ENCODE results near the gene TEX36.
"Not testable (repeated sequence)": the region's sequence is repeated elsewhere in the genome, so short reads cannot be mapped to it uniquely, and the experiment has no call there.

Gene TEX36

DNA sequence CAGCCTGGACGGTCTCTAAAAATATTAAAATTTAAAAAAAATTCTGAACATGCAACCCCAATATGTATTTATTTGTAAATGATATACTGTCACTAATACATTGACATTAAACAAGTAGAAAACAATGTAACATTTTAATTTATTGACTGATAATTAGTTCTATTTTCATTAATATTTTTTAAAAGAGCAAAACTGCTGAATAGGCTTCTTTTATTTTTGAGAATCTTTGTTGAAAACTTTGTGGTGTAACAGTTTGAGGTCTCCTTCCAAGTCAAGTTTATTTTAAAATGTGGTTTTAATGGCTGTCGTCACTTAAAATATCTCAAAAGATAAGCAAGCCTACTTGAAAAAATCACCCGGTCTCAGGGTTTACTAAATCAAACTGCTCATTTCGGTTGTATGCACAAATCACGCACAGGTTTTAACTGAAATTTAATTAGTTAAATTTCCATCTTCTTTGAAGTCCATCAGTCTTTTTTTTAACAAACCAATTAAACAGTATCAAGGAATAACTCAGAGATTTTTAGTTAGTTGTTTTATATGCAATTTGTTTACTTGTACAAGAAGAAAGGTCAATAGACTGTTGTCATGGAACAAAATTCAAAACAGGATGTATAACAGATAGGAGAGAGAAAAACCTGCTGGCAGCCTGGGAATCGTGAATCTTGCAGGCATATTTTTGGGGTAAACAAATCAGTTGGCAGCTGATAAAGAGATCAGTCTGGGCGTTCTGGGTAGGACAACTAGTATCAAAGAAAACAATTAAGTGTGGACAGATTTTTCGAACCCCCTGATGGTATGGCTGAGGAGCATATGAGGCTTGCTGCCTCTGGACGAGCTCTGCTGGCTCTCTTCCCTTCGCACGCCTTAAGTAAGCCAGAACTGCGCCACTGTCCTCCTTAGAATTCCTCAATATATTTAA lies 26.9 kb upstream of the TEX36 start:
- H3K27ac ChIP-seq (ENCODE audit: low read depth in 2 of 2, low read length in 2 of 2): no peak overlapping the region

DNA sequence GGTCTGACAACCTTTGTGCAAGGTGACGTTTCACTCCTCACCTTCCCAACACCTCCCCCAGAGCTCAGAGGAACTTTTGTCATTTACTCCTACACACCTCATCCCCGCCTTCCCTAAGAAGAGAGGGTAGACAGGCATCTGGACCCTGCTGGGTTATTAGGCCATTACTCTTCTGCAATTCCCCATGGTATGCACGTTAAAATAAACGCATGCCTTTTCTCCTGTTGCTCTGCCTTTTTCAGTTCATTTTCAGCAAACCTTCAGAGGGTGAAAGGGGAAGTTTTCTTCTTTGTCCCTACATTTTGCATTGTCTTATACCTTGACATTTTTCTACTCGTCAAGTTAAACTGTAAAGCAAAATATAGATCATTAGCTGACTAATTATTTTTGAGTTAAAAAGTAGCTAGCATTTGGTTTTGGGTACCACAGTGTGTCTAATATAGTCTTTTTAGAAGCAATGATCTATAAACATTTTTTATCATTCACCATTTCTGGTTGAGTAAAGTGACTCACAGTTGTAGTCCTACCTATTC lies 26.1 kb upstream of the TEX36 start:
- H3K27ac ChIP-seq (ENCODE audit: low read depth in 2 of 2, low read length in 2 of 2): no peak overlapping the region

More for the DNA sequence above, 26.9 kb upstream of the TEX36 start:
- H3K4me1 ChIP-seq (ENCODE audit: control insufficient read depth in 2 of 2, insufficient read depth in 2 of 2, low read length in 2 of 2): peaks cover 3% of the 10 kb centered on the region in 2 donors
- no peaks in the 10 kb centered on the region for H3K27me3 ChIP-seq (ENCODE audit: control insufficient read depth in 2 of 2, insufficient read depth in 2 of 2, low read length in 2 of 2)
- no peak overlapping the region for H3K9ac ChIP-seq (ENCODE audit: low read depth in 1 of 2, low read length in 2 of 2)
- no peaks in the 10 kb centered on the region for H3K9me3 ChIP-seq (ENCODE audit: control insufficient read depth in 2 of 2, low read length in 2 of 2)
- no peaks in the 10 kb centered on the region for H3K36me3 ChIP-seq (ENCODE audit: control insufficient read depth in 2 of 2, insufficient read depth in 2 of 2, low read length in 2 of 2)
- H3K4me3 ChIP-seq (ENCODE audit: low read length in 2 of 2): no peak overlapping the region

DNA sequence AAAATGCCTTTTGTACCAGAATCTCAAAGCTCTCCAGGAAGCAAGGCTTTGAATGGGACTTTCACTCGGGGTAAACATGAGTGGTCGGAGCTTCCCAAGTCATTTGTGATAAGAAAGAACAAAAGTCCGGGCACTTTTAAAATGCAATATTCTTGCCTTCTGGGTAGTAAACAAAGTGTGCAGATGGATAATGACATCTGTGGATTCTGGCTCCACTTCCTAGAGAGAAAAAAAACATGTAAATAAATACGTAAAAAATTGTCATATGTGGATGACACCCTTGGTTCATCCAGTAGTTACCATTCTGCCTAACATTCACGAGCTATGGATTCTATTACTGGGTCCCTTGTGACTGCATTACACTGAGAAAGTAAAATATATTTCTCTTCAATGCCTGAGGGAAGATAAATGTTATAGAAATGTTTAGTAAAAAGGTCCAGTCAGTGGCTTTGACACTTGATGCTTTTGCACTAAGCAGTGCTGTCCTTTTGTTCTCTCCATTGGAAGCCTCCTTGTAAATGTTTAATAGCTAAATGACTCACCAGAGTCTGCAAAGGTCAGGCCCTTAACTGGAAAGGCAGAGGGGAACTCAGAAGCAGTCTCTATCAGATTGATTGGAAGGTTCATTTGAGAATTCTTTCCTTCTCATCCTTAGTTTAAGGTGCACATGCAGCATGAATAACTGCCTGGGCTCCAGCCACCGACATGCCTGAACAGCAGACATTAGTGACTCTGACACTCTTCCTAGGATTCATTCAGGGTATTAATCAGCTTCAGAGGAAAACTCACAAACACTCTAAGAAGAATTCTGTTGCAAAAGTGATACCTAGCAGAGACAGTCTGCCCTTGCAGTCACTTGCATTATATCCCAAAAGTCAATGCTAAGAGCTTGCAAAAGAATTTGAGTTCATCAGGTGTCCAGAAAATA lies 24.8 kb upstream of the TEX36 start:
- Histone ChIP-seq H3K9me3 (ENCODE audit: control insufficient read depth in 2 of 2, low read length in 2 of 2) (no peaks in the 10 kb centered on the region), H3K4me1 (ENCODE audit: control insufficient read depth in 2 of 2, insufficient read depth in 2 of 2, low read length in 2 of 2) (peaks cover 3% of the 10 kb centered on the region in 2 donors), H3K27ac (ENCODE audit: low read depth in 2 of 2, low read length in 2 of 2) (no peak overlapping the region)

More for the DNA sequence above, 26.1 kb upstream of the TEX36 start:
- Histone ChIP-seq H3K36me3 (ENCODE audit: control insufficient read depth in 2 of 2, insufficient read depth in 2 of 2, low read length in 2 of 2) (no peaks in the 10 kb centered on the region), H3K27me3 (ENCODE audit: control insufficient read depth in 2 of 2, insufficient read depth in 2 of 2, low read length in 2 of 2) (no peaks in the 10 kb centered on the region), H3K9me3 (ENCODE audit: control insufficient read depth in 2 of 2, low read length in 2 of 2) (no peaks in the 10 kb centered on the region), H3K4me3 (ENCODE audit: low read length in 2 of 2) (no peak overlapping the region), H3K9ac (ENCODE audit: low read depth in 1 of 2, low read length in 2 of 2) (no peak overlapping the region), H3K4me1 (ENCODE audit: control insufficient read depth in 2 of 2, insufficient read depth in 2 of 2, low read length in 2 of 2) (peaks cover 3% of the 10 kb centered on the region in 2 donors)

DNA sequence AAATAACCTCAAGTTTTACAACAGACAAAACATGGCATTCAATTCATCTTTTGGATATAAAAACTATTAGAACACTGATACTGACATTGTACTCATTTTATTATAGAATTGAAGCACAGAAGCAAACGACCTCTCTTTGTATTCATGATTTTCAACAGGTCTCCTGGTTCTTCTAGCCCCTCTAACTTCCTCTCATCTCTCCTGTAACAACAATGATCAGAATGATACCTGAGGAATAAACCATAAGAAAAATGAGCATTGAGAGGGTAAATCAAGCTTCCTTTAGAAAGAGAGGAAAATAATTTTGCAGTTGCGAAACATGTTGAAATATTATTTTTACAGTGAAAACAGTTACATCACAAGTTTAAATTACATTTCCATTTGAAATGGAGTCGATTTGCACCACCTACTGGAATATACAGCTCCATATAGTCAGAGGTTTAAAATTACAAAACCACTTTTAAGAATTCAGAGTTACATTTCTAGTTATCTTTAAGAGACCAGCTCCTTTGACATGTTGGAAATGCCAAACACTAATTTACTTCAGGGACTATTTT lies 17.5 kb upstream of the TEX36 start:
- H3K27me3 ChIP-seq (ENCODE audit: control insufficient read depth in 2 of 2, insufficient read depth in 2 of 2, low read length in 2 of 2): no peaks in the 10 kb centered on the region
- no peaks in the 10 kb centered on the region for H3K9me3 ChIP-seq (ENCODE audit: control insufficient read depth in 2 of 2, low read length in 2 of 2)
- H3K4me1 ChIP-seq (ENCODE audit: control insufficient read depth in 2 of 2, insufficient read depth in 2 of 2, low read length in 2 of 2): no peaks in the 10 kb centered on the region
- H3K36me3 ChIP-seq (ENCODE audit: control insufficient read depth in 2 of 2, insufficient read depth in 2 of 2, low read length in 2 of 2): no peaks in the 10 kb centered on the region
- no peak overlapping the region for H3K27ac ChIP-seq (ENCODE audit: low read depth in 2 of 2, low read length in 2 of 2)
- no peak overlapping the region for H3K4me3 ChIP-seq (ENCODE audit: low read length in 2 of 2)
- H3K9ac ChIP-seq (ENCODE audit: low read depth in 1 of 2, low read length in 2 of 2): no peak overlapping the region

More for the DNA sequence above, 24.8 kb upstream of the TEX36 start:
- Histone ChIP-seq H3K36me3 (ENCODE audit: control insufficient read depth in 2 of 2, insufficient read depth in 2 of 2, low read length in 2 of 2) (no peaks in the 10 kb centered on the region), H3K27me3 (ENCODE audit: control insufficient read depth in 2 of 2, insufficient read depth in 2 of 2, low read length in 2 of 2) (no peaks in the 10 kb centered on the region), H3K4me3 (ENCODE audit: low read length in 2 of 2) (no peak overlapping the region), H3K9ac (ENCODE audit: low read depth in 1 of 2, low read length in 2 of 2) (no peak overlapping the region)

DNA sequence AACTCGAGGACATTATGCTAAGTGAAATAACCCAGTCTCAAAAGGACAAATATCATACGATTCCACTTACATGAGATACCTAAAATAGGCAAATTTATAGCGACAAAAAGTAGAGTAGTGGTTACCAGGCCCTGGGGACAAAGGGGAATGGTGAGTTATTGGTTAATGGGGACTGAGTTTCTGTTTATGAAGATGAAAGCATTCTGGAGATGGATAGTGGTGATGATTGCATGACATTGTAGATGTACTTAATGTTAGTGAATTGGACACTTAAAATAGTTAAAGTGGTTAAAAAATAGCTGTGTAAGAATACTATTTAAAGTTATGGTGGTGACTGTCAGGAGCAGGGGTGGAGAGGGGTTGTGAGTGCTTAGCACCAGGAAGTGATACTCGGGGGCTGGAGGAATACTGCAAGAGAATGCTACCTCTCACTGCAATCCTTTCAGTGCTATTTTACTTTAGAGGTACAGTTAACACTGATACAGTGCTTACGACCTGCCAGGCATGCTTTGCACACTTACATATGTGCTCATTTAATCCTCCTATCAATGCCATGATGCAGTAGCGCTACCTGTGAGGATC lies 16.7 kb upstream of the TEX36 start:
- H3K9ac ChIP-seq (ENCODE audit: low read depth in 1 of 2, low read length in 2 of 2): no peak overlapping the region
- no peaks in the 10 kb centered on the region for H3K4me1 ChIP-seq (ENCODE audit: control insufficient read depth in 2 of 2, insufficient read depth in 2 of 2, low read length in 2 of 2)
- no peaks in the 10 kb centered on the region for H3K27me3 ChIP-seq (ENCODE audit: control insufficient read depth in 2 of 2, insufficient read depth in 2 of 2, low read length in 2 of 2)
- no peaks in the 10 kb centered on the region for H3K9me3 ChIP-seq (ENCODE audit: control insufficient read depth in 2 of 2, low read length in 2 of 2)
- H3K27ac ChIP-seq (ENCODE audit: low read depth in 2 of 2, low read length in 2 of 2): no peak overlapping the region
- H3K4me3 ChIP-seq (ENCODE audit: low read length in 2 of 2): no peak overlapping the region
- H3K36me3 ChIP-seq (ENCODE audit: control insufficient read depth in 2 of 2, insufficient read depth in 2 of 2, low read length in 2 of 2): no peaks in the 10 kb centered on the region

DNA sequence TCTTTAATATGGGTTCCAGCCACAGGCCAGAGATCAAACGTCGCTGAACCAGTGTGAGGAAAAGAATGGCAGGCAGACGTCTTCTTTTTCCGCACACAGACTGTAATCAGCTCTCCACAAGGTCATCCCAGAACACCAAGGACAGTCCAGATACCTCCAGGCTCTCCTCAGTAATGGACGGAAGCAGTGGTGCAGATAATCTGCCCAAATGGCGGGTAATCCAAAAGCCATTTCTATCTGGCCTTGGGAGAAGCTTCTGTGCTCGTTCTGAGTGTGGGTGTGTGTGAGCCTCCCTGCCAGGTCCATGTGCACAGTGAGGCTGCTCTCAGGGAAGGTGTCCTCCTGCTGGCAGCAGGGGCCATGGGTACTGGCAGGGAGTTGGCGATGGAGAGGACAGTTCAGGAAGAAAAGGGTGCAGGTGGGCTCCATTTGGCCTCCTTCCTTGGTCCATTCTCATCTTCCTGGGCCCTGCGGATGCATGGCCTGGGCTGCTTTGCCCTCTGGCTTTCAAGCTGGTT lies 15.6 kb upstream of the TEX36 start:
- Histone ChIP-seq H3K4me3 (ENCODE audit: low read length in 2 of 2) (no peak overlapping the region), H3K9me3 (ENCODE audit: control insufficient read depth in 2 of 2, low read length in 2 of 2) (no peaks in the 10 kb centered on the region), H3K9ac (ENCODE audit: low read depth in 1 of 2, low read length in 2 of 2) (no peak overlapping the region), H3K4me1 (ENCODE audit: control insufficient read depth in 2 of 2, insufficient read depth in 2 of 2, low read length in 2 of 2) (no peaks in the 10 kb centered on the region), H3K27ac (ENCODE audit: low read depth in 2 of 2, low read length in 2 of 2) (no peak overlapping the region), H3K27me3 (ENCODE audit: control insufficient read depth in 2 of 2, insufficient read depth in 2 of 2, low read length in 2 of 2) (no peaks in the 10 kb centered on the region), H3K36me3 (ENCODE audit: control insufficient read depth in 2 of 2, insufficient read depth in 2 of 2, low read length in 2 of 2) (no peaks in the 10 kb centered on the region)

DNA sequence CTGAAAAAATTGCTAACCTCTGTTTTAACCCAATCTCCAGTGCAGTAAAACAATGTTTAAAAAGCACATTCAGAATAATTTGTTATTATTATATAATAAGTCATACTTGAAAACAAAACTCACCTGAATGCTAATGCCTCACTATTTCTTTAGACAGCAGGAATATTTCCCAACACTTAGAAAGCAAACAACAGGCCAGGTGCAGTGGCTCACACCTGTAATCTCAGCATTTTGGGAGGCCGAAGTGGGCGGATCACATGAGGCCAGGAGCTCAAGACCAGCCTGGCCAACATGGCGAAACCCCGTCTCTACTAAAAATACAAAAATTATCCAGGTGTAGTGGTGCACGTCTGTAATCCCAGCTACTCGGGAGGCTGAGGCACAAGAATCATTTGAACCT lies 13.9 kb upstream of the TEX36 start:
- H3K36me3 ChIP-seq (ENCODE audit: control insufficient read depth in 2 of 2, insufficient read depth in 2 of 2, low read length in 2 of 2); H3K27ac ChIP-seq (ENCODE audit: low read depth in 2 of 2, low read length in 2 of 2); H3K9ac ChIP-seq (ENCODE audit: low read depth in 1 of 2, low read length in 2 of 2); H3K9me3 ChIP-seq (ENCODE audit: control insufficient read depth in 2 of 2, low read length in 2 of 2); H3K4me3 ChIP-seq (ENCODE audit: low read length in 2 of 2); H3K4me1 ChIP-seq (ENCODE audit: control insufficient read depth in 2 of 2, insufficient read depth in 2 of 2, low read length in 2 of 2); H3K27me3 ChIP-seq (ENCODE audit: control insufficient read depth in 2 of 2, insufficient read depth in 2 of 2, low read length in 2 of 2): not testable (repeated sequence)

DNA sequence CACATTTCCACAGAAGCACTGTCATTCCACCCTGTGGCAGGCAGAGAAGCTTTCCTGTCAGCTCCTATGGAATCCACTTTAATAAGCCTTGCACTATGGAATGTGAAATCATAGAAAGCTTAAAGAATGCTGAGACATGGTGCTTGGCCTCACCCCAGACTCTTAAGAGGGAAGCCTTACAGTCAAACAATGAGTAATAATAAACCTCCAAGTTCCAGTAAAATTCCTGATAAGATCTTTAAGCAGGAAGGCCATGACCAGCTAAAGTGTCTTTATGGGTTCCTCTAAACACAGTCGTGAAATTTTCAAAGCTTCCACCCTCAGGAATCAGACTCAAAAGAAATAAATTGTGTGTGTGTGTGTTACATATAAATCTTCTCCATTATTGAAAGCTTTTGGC lies 11.9 kb upstream of the TEX36 start:
- Histone ChIP-seq H3K27me3 (ENCODE audit: control insufficient read depth in 2 of 2, insufficient read depth in 2 of 2, low read length in 2 of 2) (peaks cover 7 to 10% of the 10 kb centered on the region in 2 donors), H3K9me3 (ENCODE audit: control insufficient read depth in 2 of 2, low read length in 2 of 2) (no peaks in the 10 kb centered on the region), H3K9ac (ENCODE audit: low read depth in 1 of 2, low read length in 2 of 2) (no peak overlapping the region), H3K27ac (ENCODE audit: low read depth in 2 of 2, low read length in 2 of 2) (no peak overlapping the region), H3K36me3 (ENCODE audit: control insufficient read depth in 2 of 2, insufficient read depth in 2 of 2, low read length in 2 of 2) (no peaks in the 10 kb centered on the region), H3K4me3 (ENCODE audit: low read length in 2 of 2) (no peak overlapping the region), H3K4me1 (ENCODE audit: control insufficient read depth in 2 of 2, insufficient read depth in 2 of 2, low read length in 2 of 2) (no peaks in the 10 kb centered on the region)

DNA sequence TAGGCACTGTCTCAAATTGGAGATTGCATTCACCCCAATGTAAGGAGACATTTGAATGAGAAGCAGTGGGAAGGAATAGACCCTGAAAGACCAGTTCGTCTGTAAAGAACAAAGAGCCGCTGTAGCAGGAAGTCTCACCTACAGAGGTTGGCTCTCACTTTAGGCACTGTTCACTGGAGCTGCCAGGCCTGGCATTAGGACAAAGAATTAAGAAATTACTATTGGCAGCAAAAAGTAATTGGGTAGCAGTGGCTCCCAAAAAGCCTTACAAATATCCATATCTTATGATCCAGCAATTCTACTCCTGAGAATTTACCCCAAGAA lies 10.5 kb upstream of the TEX36 start:
- peaks cover 7 to 10% of the 10 kb centered on the region in 2 donors for H3K27me3 ChIP-seq (ENCODE audit: control insufficient read depth in 2 of 2, insufficient read depth in 2 of 2, low read length in 2 of 2)
- H3K27ac ChIP-seq (ENCODE audit: low read depth in 2 of 2, low read length in 2 of 2): no peak overlapping the region
- H3K4me3 ChIP-seq (ENCODE audit: low read length in 2 of 2): no peak overlapping the region
- H3K4me1 ChIP-seq (ENCODE audit: control insufficient read depth in 2 of 2, insufficient read depth in 2 of 2, low read length in 2 of 2): no peaks in the 10 kb centered on the region
- H3K9ac ChIP-seq (ENCODE audit: low read depth in 1 of 2, low read length in 2 of 2): no peak overlapping the region
- no peaks in the 10 kb centered on the region for H3K36me3 ChIP-seq (ENCODE audit: control insufficient read depth in 2 of 2, insufficient read depth in 2 of 2, low read length in 2 of 2)
- H3K9me3 ChIP-seq (ENCODE audit: control insufficient read depth in 2 of 2, low read length in 2 of 2): no peaks in the 10 kb centered on the region

Measured in mucosa of rectum (tissue), 2 donors.